Stimulated activated CD8-positive, alpha-beta memory T cell treated with anti-CD3 and anti-CD28 coated beads, Interleukin-7, amount 100 ng/mL, for 48 hours (primary cell): ENCODE measurements around the gene PHTF2.

ENCODE experiments used
- DNase-seq, 2 donors: peaks; one replicate each; pipeline ENCODE4 v3.0.0-alpha.2; 2020; ENCODE audit warnings: low read depth in 1 of 2; ENCODE audit errors: extremely low read depth in 1 of 2

Gene PHTF2

GRCh38 chr7:77791956-77792355 lies 6.6 kb upstream of the PHTF2 start:
- DNase-seq = no peak

DNA sequence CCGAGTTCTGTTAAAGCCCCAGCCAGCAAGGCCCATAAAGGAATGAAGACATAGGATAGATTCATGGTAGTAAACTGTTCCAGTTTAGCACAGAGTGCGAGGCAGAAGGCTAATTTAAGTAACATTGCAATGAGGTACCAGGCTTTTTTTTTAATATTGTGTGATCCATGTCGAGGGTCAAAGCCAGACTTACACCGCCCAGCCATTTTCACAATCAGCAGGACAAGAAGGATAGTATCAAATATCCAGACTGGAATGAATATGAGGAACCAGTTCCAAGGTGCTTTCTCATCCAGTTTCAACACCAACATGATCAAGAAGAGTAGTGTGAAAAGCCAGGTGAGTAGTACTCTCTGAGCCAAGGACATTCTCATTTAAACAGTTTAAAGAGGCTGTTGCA lies 4.6 kb upstream of the PHTF2 start:
- no peak for DNase-seq

GRCh38 chr7:77796109-77796508 lies 2.5 kb upstream of the PHTF2 start:
- DNase-seq = no peak

DNA sequence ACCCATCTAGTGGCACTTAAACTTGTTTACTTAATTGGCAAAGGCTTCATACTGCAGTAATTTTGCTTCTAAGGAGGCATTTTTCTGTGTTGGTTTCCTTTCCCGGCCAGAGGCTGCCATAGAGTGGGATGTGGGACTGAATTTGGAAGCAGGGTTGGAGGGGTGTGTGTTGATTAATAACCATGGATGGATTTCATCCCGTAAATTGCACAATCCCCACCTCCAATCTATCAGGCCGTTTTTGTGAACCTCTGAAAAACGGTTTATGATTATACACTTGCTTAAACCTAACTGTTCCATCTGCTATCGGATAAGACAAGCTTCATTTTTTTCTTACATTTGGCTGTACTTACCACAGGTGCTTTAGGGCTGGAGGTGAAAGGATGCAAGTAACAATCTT lies 1.6 kb upstream of the PHTF2 start:
- DNase-seq = no peak

DNA sequence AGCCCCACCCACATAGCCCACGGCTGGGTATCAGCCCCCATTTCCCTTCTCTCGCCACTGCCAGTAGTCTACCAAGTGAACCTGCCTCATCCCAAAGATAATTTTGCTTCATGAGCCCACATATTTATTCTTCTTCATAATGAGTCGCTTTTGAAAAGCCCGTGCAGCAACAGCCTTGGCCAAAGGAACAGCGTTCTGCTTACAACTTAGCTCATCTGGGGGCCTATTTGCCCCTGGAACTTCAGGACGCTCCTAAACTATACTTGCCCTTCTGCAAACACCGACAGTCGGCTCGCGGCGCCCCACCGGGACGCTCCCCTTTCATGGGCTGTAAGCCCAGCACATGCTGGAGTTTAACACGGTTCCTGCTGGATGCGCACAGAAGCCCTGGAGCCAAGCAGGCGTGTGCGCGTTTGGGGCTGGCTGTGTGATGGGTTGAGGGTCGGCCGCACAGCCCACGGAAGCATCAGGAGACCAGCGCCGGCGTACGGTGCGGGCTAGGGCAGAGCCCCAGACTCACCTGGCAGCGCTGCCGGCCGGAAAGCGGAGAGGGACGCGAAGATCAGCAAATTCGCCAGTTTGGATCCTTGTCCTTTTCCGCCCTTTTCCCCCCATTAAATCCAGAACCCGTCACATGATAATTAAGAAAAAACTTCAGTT lies 709 bp upstream of the PHTF2 start:
- no peak for DNase-seq

DNA sequence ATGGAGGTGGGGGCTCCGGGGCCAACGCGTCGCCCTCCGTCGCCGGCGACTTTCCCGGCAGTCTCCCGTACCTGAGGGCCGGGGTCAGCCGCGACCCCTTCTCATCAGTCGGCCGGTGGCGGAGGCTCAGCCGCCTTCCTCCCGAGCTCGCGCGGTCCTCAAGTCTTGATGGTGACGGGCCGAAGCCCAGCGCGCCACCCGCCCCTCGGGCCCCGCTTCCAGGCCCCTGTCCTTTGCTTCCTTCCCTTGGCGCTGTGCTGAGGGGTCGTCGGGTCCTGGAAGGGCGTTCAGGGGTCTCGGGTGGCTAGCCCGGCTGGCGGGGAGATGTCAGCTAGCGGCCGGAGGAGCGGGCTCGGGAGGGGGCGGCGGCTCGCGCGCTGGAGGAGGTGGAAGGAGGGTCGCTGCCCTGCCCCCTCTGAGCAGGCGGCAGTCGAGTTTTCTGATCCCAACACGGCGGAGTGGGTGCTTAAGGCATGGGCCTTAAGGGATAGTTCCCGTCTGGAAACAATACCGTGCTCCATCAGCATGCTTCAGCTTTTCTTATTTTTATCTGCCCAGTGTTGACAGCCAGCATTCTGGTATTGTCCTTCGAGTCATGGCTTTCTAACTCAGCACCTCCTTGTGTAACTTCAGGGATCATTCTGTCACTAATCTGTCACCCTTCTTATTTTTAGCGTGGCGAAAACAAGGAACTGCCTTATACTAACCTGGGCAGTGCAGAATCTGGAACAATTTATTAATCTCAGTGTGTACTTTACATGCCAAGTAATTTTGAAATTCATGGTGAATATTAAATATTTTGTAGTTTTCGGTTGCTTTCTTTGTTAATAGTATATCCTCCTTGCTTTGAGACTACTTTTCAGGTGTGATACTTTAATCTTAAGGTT lies 748 bp downstream of the PHTF2 start:
- no peak for DNase-seq

GRCh38 chr7:77800158-77800557 lies 1.6 kb downstream of the PHTF2 start:
- DNase-seq = no peak

- DNase-seq = no peak
These were observed 2.2 kb downstream of the PHTF2 start for GRCh38 chr7:77800730-77801129.

DNA sequence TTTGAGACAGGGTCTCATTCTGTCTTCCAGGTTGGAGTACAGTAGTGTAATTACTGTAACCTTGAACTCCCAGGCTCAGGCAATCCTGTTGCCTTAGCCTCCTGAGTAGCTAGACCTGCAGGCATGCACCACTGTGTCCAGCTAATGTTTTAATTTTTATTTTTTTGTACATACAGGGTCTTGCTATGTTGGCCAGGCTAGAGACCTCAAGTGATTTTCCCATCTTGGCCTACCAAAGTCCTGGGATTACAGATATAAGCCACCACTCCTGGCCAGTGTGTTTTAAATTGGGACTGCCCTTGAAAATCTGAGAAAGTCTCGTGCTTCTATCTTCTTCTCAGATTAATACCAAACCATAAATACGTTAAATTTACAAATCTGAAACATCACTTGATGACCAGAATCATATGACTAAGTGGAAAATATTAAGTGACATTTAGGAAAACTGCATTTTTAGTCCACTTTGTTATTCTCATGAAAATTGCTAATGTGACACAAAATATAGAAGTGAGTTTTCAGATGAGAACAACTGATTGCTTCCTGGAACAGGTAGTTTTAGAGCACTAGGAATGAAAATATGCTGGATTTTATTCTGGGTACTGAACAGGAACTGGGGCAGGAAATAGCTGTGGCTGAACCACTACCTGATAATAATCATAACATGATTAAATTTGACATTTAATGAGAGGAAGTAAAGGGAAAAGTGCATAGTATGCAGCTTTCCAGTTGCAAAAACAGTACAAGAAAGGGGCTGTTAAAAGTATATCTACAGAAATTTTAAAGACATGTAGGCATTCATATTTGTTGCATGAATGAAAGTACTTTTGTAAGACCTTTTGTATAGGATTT lies 4.2 kb downstream of the PHTF2 start:
- DNase-seq = no peak

GRCh38 chr7:77806425-77806824 lies 7.9 kb downstream of the PHTF2 start:
- DNase-seq = no peak

- no peak for DNase-seq
These were observed 9.9 kb downstream of the PHTF2 start for GRCh38 chr7:77808517-77808916.

DNA sequence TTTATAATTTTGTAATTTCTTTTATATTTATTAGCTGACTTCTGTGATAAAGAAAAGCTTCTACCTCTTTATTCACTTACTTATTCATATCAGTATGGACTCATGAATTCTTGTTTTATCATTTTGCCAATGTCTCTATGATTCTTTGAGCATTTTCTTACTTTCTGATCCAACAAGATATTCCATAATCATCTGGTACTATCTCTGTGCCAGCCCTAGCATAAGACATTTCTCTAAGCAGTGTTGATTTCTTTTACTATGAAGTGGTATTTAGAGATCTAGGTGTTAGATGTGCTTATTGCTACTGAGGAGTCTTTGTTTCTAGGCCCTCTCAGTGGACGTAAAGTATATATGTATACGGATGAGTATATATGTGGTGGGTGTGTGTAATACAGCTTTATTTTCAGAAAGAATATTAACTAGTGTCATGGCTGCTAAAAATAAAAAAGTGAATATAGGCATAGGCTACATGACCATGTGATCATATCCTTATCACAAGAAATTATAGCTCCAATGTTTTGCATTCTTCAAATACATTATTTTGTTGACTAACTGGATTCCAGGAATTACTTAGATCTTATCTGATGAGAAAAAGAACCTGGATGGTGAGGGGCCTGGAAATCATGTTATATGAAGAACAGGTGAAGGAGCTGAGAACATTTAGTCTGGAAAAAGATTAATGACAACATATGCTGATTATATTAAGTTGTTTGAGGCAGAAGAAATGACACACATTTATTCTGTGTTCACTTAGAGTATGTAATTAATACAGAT lies 13.1 kb downstream of the PHTF2 start:
- no peak for DNase-seq

- DNase-seq = no peak
These were observed 13.7 kb downstream of the PHTF2 start for GRCh38 chr7:77812290-77812685.

DNA sequence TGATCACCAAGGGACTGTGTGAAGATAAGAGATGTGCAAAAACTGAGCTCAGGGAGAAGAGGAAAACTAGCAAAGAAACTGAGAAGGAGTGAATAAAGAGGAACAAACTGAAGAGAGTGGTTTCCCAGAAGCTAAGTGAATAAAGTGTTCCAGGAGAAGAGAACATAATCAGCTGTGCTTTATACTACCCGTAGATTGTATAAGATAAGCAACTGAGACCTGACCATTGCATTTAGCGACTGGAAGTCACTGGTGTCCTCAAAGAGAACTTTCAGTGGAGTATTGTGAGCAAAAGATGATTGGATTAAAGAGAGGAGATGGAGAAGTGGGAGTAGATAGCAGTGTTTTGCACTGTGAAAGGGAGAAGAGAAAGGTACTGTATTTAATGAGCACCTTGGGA lies 14.6 kb downstream of the PHTF2 start:
- no peak for DNase-seq

DNA sequence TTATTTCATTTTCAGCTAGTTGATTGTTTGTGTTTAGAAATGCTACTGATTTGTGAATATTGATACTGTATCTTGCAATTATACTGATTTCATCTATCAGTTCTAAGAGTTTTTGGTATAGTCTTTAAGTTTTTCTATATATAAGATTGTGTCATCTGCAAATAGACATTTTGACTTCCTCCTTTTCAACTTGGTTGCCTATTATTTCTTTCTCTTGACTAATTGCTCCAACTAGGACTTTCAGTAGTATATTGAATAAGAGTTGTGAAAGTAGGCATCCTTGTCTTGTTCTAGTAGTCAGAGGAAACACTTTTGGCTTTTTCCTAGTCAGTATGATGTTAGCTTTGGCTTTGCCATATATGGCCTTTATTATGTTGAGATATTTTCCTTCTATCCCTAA lies 20.4 kb downstream of the PHTF2 start:
- DNase-seq = no peak

DNA sequence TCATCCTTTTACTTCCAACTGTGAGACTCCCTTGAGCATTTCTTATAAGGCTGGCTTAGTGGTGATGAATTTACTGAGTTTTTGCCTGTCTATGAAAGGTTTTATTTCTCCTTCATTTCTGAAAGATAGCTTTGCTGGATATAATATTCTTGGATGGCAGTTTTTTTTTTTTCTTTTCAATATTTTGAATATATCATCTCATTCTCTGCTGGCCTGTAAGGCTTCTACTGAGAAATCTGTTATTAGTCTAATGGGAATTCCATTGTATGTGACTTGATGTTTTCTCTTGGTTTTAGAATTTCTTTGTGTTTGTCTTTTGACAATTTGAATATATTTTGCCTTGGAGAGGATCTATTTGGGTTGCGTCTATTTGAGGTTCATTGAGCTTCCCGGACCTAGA lies 22.4 kb downstream of the PHTF2 start:
- DNase-seq = no peak

DNA sequence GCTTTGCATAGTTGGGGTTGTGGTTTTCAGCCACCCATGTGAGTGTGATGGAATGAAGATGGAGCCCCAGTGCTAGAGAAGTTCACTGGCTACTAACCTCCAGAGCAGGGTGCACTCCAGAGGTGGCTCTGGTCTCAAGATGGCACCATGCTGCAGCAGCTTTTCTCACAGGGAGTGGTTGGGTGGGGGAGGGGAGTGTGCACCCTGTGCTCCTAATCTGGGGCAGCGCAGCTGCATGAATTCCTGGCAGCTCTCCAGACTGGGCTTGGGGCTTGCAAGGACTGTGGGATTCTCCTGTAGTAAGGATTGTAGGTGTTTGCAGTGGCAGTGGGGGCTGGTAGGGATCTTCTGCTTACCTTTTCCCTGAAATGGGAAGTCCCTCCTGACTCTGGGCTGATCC lies 23.7 kb downstream of the PHTF2 start:
- DNase-seq = no peak

DNA sequence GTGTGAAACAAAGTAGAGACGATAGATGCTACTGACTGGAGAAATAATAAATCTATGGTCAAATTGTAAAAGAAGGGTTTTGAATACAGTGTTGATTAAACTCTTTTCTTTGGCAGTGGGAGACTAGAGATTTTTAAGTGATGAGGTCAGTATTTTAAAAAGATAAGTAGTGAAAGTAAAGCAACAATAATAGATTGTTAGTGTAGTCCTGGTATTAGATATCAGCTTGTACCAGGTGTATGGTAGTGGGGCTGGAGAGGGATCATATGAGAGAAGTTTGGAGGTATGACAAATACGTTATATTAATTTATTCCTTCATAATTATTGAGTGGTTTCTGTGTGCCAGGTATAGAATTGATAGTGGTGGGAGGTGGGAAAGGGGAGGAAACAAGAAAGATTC lies 25.2 kb downstream of the PHTF2 start:
- DNase-seq = no peak

DNA sequence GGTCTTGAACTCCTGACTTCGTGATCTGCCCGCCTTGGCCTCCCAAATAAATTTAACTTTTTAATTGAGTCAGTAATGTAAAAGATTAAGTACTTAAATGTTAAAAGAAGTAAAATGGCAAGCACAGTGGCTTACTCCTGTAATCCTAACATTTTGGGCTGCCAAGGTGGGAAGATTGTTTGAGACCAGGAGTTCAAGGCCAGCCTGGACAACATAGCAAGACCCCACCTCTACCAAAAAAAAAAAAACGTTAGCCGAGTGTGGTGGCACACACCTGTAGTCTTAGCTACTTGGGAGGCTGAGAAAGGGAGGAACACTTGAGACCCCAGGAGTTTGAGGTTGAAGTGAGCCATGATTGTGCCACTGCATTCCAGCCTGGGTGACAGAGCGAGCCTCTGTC lies 26.1 kb downstream of the PHTF2 start:
- DNase-seq = no peak

GRCh38 chr7:77825131-77825530 lies 26.6 kb downstream of the PHTF2 start:
- DNase-seq = no peak

- no peak for DNase-seq
These were observed 27.7 kb downstream of the PHTF2 start for GRCh38 chr7:77826300-77826699.
